Fibroblast of villous mesenchyme (primary cell): Measurements from ENCODE around the gene CALHM3. TPM values are rescaled to one million over a fixed set of nuclear protein-coding genes. Genes with fewer than 3 reads are reported as not detected.

Experiments used
- DNase-seq: peaks from one replicate; pipeline ENCODE4 v3.0.0-alpha.2; 2010; ENCODE audit warnings: low read depth
- H3K4me3 ChIP-seq: 2 replicates; pipeline ENCODE4 v1.5.1; 2011; ENCODE audit warnings: low read depth, mild to moderate bottlenecking, low read length
- CTCF ChIP-seq: IDR thresholded peaks from 2 replicates; pipeline ENCODE4 v1.5.1; 2012; ENCODE audit warnings: low read depth, mild to moderate bottlenecking, low read length; ENCODE audit not compliant: insufficient read depth
- total RNA-seq: library from RNA; depleted of rRNA; stranded (reverse); fragments of >200 nt; gene quantifications from 2 replicates; pipeline ENCODE4 v1.2.3, GENCODE V29; 2012

CALHM3 gene
- total RNA-seq, 1 donor: under 0.01 TPM

DNA sequence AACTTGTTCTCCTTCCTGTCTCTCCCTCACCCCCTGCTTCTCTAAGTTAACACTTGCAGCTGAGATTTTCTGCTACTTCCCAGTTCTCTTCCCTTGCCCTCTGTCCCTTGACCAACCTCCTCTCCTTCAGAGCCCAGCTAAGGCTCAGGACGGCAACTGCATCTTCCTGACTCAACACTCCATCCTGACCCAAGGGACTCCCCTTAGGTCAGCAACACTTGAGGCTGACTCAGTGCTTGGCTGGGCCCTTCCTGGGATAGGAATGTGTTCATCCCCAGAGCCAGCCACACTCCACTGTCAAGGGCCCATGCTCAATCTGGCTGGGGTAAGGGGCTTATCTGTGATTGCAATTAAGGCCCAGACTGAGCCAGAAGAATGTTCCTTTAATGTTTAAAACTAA, 30.3 kb downstream of the CALHM3 start:
- TF ChIP-seq CTCF: no peak
- H3K4me3 ChIP-seq: no peak overlapping the region
- peak; percentile 77 for DNase-seq

DNA sequence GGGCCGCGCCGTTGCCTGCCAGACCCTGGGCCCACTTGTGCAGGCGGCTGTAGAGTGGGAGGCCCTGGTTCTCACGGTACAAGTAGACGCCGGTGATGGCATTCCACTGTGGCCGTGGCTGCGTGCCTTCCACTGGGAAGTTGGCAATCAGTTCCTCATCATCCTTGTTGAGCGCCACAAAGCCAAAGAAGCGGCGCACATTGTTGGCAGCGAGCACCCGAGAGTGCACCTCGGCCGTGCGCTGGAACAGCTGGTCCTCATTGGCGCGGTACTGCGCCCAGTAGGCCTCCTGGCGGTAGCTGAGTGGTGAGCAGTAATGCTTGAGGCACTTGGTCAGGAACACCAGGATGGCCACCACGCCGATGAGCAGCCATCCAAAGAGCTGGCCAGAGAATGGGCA, 31.9 kb downstream of the CALHM3 start:
- no peak for DNase-seq
- H3K4me3 ChIP-seq: no peak overlapping the region
- TF ChIP-seq CTCF: no peak

GRCh38 chr10:103445767-103446567, 33.1 kb downstream of the CALHM3 start:
- no peak overlapping the region for H3K4me3 ChIP-seq
- TF ChIP-seq CTCF: no peak
- DNase-seq: peak; percentile 75

- no peak overlapping the region for H3K4me3 ChIP-seq
- no peak for TF ChIP-seq CTCF
- DNase-seq: no peak
Measured at GRCh38 chr10:103445366-103445765, 33.7 kb downstream of the CALHM3 start.

- no peak for TF ChIP-seq CTCF
- no peak for DNase-seq
- H3K4me3 ChIP-seq: no peak overlapping the region
Measured at GRCh38 chr10:103444478-103444877, 34.6 kb downstream of the CALHM3 start.

GRCh38 chr10:103443475-103444185, 35.4 kb downstream of the CALHM3 start:
- TF ChIP-seq CTCF: no peak
- no peak for DNase-seq
- no peak overlapping the region for H3K4me3 ChIP-seq
